Loucy (cell line): ENCODE data around the gene HSD17B14.

ENCODE experiments used
- CTCF ChIP-seq: fragments of 200-600 bp; sonication (generic); conservative IDR thresholded peaks from 2 replicates; pipeline ENCODE4 v1.5.1; 2014; ENCODE audit warnings: mild to moderate bottlenecking, antibody characterized with exemption, low read length
- EZH2phosphoT487 ChIP-seq: fragments of 200-600 bp; IDR thresholded peaks from 2 replicates; pipeline ENCODE4 v1.6.1; 2018; ENCODE audit warnings: antibody characterized with exemption, mild to moderate bottlenecking, moderate library complexity, borderline replicate concordance

- no peak for TF ChIP-seq CTCF
- TF ChIP-seq EZH2phosphoT487 = no peak
These were observed 40.6 kb downstream of the HSD17B14 start for GRCh38 chr19:48795685-48796070.
